ENCODE measurements around the gene LPAR5. TPM values are rescaled to one million over a fixed set of nuclear protein-coding genes. Genes with fewer than 3 reads are reported as not detected.

LPAR5 gene
- polyA plus RNA-seq, 12 donors, result 0.77 to 16.4 (median 1.3) TPM; not detected in 1

- DNase-seq, result no peak
Measured at GRCh38 chr12:6639151-6639801, 3.5 kb upstream of the LPAR5 start.

DNA sequence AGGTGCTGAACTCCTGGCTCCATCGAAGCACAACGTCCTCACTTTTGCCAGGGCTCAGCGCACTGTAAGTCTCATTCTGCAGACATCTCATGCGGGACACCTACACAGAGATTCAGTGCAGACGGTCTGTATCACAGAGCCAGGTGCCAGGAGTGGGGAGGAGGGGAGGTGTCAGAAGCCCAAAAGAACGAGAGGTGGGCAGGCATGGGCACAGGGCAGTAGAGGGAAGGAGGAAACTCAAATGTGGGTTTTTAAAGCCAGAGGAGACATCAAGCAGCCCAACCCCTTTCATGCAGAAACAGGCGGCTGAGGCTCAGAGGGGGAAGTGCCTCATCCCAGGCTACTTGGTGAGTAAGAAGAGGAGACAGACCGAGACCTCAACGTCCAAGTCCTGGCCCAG, 2.5 kb upstream of the LPAR5 start:
- no peak for DNase-seq

- no peak for DNase-seq
Measured at GRCh38 chr12:6635375-6635855, 344 bp downstream of the LPAR5 start.

DNA sequence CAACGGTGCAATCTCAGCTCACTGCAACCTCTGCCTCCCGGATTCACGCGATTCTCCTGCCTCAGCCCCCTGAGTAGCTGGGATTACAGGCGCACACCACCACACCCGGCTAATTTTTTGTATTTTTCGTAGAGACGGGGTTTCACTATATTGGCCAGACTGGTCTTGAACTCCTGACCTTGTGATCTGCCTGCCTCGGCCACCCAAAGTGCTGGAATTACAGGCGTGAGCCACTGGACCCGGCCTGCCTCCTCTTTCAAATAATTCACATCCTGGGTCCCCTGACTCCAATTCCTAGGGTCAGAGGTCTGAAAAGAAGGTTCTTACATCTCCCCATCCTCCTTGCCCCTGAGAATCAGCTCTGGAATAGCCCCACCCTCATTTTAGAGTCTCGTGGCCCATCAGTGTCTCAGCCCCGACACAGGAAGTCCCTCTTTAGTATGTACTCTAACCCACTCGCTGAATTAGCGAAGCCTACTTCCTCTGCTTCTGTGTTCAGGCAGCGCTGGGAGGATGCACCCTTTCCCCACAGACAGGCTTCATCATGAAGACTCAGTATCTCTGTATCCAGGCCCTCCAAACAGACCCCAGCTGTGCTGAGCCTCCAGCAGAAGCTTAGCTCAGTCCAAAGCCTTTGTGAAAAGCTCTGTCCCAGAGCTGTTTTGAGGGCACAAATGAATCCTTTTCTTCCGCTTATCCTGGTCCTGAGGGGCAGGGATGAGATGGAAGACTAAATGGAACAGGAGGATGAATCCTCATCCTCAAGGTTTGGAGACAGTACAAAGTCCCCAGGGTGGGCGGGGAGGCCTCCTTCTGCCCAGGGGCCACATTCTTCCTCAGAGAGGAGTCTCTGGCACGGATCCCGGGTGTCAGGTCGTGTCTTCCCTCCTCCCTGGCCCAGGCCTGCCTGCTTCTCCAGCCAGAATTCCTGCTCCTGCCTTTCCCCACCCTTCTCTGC, 3.5 kb downstream of the LPAR5 start:
- DNase-seq, result no peak

- no peak for DNase-seq
Measured at GRCh38 chr12:6631549-6631961, 4.2 kb downstream of the LPAR5 start.

DNA sequence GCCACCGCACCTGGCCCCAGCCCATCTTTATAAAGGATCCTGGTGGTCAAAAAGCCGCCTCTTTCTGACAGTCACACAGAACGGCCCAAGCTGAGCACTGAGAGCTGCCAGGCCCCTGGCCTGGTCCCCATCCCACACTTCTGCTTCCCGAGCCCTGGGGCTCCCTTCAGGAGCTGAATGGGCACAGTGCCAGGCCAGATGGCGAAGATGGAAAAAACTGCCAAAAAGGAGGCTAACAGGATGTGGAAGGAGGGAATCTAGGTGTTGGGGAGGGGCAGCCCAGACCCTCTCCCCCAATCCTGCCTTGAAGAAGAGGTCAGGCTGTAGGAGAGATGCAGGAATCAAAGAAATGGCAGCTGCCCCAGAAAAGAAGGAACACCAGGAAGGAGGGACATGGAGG, 5.0 kb downstream of the LPAR5 start:
- DNase-seq, result no peak

GRCh38 chr12:6627616-6628015, 8.1 kb downstream of the LPAR5 start:
- no peak for DNase-seq

DNA sequence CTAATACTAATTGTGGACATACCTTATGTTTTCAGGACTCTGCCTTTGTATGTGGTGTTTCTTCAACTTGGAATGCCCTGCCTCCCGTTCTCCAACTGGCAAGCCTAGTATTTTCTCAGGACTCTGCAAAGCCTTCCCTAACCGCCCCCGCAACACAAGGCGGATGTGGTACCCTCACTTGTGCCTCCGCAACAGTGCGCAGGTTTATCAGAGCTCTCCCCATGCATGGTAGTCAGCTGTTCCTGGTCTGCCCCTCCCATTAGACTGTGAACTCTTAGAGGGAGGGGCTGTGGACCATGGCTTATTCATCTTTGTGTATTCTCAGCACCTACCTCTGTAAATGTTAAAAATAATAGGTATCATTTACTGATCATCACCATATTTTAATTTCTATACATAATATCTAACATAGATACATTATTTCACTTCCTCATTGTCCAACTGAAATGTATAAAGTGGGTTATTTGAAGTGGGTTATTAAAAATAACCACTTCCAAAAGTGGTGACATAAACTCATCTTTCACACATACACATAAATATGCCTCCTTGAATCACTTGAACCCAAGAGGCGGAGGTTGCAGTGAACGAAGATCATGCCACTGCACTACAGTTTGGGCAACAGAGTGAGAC, 9.0 kb downstream of the LPAR5 start:
- DNase-seq, result no peak

- DNase-seq, result no peak
Measured at GRCh38 chr12:6620885-6621274, 14.9 kb downstream of the LPAR5 start.

- no peak for DNase-seq
Measured at GRCh38 chr12:6620137-6620884, 15.4 kb downstream of the LPAR5 start.

- no peak for DNase-seq
Measured at GRCh38 chr12:6618483-6619225, 17.1 kb downstream of the LPAR5 start.

GRCh38 chr12:6615802-6616201, 20.0 kb downstream of the LPAR5 start:
- DNase-seq, result no peak

DNA sequence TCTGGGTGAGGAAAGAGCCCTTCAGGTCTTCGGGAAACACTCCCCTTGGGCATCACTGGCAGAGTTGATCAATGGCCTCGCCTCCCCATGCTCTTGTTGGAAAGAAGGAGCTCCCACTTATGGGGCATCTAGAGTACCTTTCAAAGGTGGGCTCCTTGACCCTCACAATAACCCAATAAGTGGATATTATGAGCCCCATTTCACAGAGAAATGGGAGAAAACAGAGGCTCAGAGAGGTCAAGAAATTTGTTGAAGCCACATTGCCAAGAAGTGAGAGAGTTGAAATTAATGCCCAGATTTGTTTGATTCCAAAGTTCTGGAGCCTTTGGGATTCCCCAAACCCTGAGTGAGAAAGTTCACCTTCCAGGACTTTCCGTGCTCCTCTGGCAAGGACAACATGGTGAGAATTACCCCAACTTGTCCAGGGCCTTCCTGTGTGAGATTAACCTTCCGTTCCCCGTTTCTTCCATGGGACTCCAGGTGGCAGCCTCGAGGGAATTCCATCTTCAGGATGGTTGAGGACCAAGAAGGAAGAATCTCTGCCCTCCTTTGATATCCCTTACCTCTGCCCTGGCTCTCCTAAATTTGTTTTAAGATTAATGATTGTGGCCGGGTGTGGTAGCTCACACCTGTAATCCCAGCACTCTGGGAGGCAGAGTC, 21.1 kb downstream of the LPAR5 start:
- DNase-seq, result no peak

- peak; percentile 95 for DNase-seq
Measured at GRCh38 chr12:6613776-6614512, 21.8 kb downstream of the LPAR5 start.

- DNase-seq, result peak; percentile 80
Measured at GRCh38 chr12:6613015-6613775, 22.6 kb downstream of the LPAR5 start.

DNA sequence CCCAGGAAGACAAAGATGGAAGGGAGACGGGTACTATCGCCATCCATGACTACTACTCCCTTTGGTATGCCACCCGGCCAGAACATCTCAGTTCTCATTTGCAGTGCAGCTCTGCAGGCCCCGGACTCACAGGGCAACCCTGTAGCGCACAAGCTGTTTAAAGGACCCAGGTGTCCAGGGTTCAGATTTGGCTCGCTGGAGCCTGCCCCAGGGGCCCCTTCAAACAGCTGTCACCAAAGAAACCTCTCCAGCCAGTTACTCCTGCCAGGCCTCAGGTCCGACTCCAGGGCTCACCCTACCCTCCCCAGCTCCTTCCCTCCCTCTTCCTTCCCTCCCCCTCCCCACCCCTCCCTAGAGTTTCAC, 23.1 kb downstream of the LPAR5 start:
- DNase-seq, result no peak

DNA sequence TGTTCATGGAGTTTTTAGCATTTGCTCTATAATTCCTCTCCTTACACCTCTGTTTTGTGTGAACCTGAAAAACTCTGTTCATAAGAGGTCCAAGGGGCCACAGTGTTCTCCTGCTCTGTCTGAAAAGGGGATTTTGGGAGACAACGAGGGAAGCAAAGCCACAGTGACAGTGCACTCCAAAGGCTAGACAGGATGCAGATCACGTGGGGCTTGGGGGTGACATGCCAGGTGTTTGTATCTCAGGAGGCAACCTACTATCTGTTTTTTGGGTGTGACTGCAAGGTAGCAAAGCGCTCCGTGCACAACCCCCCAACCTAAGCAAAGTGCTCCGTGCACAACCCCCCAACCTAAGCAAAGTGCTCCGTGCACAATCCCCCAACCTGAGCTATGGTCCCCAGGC, 23.5 kb downstream of the LPAR5 start:
- no peak for DNase-seq

GRCh38 chr12:6608592-6609281, 27.0 kb downstream of the LPAR5 start:
- no peak for DNase-seq

All from muscle of arm (tissue), 12 donors.